HL-60/S4 (cell line): ENCODE results near the gene TCEA3.

Experiments used
- in situ Hi-C: fragments of 300-500 bp; cut with MboI; formaldehyde crosslinking; loops from 2 replicates; pipeline ENCODE4 v1.14.3; 2022; ENCODE audit warnings: low sequenced_read_pairs

TCEA3 gene

DNA sequence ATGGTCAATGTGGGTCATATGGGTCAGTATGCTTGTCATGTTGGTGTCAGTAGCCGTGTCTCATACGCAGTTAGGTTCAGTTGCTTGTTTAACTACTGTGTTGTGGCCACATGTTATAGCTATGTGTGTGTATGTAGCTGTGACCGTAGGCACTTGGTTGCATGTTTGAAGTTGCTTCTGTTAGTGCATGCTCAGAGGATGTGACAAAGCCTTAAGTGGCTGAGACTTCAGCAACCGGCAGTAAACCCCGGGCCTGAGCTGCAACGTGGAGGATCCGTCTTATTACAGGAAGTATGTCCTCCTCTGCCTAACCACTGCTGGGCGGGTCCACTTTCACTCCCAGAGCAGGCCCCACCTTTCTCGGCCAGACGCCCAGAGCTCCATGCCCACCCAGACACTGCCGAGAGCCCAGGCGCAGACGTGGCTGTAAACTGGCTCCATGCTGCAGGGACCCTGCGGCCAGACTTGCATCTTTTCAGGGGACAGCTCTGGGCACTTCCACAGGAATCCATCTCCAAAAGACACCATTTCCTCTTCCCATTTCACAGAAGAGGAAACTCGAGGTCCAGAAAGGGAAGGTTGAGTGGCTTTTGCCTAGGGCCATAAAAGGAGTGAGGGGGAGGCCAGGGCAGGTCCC is 2.2 kb downstream of the TCEA3 start:
- in situ Hi-C loops: no loop called here

- in situ Hi-C loops: no loop called here
These were observed 2.8 kb downstream of the TCEA3 start for GRCh38 chr1:23421753-23422240.

GRCh38 chr1:23421343-23421742 is 3.2 kb downstream of the TCEA3 start:
- in situ Hi-C loops: no loop called here

DNA sequence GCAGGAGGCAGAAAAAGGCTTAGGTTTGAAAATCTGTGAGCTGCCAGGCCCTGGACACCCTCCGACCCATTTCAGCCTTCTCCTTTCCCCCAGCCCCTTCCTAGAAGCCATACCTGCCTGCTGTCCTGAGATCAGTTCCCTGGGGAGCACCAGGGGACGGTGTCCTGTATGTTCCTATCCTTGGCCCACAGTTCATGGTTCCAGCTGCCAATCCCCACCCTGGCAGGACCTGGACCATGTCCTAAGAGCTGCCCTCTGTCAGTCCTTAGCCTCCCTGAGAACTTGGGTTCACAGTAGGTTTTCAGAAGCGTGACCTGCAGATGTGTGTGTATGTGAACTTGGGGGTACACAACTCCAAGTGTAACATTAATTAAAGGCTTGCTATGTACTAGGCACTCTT is 3.8 kb downstream of the TCEA3 start:
- in situ Hi-C loops: no loop called here

- in situ Hi-C loops: no loop called here
These were observed 5.4 kb downstream of the TCEA3 start for GRCh38 chr1:23419180-23419579.

DNA sequence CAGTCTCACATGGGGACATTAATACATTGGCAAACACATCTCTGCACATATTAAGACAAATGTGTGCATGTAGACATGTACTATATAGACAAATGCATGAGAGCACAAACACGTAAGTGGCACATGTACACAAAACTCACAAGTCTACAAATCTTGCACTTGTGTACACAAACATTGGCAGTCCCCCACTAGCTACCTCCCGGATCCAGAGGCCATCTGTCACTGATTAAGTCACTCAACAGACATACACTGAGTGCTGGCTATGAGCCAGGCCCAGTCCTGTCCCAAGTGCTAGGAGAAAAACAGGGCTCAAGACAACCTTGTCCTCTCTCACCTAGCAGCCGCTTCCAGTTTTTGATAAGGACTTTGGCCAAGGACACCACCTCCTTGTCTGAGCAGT is 7.0 kb downstream of the TCEA3 start:
- in situ Hi-C loops: no loop called here

DNA sequence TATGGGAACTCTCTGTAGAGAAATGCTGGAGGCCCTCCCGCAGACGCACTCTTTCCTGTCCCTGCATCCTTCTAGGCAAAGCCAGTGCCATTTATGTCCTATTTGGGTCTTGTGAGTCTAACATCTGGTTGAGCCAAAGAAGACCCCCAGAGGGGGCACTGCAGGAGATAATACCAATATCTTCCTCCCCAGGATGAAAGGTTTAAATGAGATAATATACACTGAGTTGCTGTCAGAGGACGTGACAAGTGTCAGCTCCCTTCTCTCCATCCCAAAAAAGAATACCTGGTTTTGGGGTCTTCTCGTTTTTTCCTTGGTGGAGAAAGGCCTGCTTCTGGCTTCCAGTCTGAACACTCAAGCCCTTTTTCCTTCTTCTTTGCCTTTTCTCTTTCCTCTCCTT is 7.6 kb downstream of the TCEA3 start:
- in situ Hi-C loops: no loop called here

- in situ Hi-C loops: no loop called here
These were observed 15.7 kb downstream of the TCEA3 start for GRCh38 chr1:23408797-23409290.

DNA sequence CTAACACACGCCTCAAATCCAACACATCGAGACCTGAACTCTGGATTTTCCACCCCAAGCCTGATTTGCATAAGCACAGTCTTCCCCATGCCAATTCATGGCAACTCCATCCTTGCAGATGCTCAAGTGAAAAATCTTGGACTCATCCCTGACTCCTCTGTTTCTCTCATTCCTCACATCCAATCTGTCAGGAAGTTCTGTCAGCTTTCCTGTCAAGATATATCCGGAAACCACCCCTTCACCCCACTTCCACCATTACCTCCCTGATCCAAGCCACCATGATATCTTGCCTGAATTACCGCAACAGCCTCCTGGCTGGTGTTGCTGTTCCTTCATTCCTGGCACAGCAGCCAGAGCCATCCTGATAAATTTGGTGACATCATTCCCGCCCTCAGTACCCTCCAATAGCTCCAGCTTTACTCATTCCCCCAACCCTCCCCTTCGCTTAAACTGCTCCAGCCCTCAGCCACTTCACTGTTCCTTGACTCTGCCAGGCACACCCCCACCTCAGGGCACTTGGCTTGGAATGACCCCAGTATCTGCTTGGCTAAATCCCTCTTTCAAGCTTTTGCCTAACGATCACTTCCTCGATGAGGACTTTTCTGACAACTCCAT is 17.4 kb downstream of the TCEA3 start:
- in situ Hi-C loops: no loop called here

- in situ Hi-C loops: no loop called here
These were observed 18.6 kb downstream of the TCEA3 start for GRCh38 chr1:23405946-23406345.

GRCh38 chr1:23403735-23404486 is 20.6 kb downstream of the TCEA3 start:
- in situ Hi-C loops: no loop called here

GRCh38 chr1:23403355-23403734 is 21.2 kb downstream of the TCEA3 start:
- in situ Hi-C loops: no loop called here

DNA sequence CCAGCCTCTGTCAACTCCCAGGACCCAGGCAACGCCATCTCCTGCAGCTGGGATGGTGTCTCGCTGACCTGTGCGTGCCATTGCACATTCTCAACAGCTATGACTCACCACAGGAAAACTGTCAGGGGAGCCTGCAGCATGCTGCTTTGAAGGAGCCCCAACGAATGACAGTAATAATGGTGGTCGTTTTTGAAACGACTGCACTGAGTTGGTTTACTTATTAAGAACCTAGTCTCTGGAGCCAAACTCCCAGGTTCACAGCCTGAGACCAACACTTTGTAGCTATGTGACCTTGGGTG is 21.6 kb downstream of the TCEA3 start:
- in situ Hi-C loops: no loop called here

DNA sequence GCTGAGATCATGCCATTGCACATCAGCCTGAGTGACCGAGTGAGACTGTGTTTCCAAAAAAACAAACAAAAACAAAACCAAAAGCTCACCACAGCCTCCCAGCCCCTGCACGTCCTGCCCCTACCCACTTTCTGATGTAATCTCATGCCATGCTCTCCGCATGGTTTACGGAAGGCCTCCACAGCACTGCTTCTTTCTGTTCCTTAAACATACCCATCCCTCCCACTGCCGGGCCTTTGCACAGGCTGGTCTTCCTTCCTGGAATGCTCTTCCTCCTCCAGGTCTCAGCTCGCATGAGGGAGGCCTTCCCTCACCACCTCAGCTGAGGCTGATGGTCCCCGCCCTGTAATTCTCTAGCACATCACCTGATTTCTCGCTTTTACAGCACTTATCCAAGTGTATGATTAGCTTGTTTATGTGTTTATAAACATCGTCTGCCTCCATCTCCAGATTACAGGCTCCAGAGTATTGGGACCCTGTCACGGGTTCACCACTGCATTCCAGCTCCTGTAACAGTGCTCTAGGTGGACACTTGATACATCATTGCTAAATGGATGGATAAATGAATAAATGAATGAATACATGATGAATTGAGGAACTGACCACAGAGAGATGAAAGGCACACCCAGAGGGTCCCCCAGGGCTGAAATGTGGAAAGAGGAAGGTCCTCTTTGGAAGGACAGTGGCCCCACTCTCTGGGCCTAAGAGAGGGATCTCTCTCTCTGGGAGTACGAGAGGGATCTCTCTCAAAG is 22.1 kb downstream of the TCEA3 start:
- in situ Hi-C loops: no loop called here

DNA sequence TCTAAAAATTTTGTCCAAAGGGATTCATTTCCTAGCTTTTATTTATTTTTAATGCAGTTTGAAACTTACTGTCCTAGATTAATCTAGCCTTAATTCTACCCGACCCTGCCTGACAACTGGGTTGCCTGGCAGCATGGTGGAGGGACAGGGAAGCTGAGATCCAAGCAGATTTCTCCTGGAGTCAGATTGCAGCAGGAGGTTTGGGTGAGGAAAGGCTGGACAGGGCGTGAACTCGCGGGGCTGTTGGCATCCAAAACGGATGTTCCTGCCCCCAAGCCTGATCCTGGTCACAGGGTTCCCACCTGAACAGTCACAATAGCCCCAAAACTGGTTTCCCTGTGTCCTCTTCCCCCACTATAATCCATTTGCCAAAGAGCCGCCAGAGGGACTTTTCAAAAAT is 23.2 kb downstream of the TCEA3 start:
- in situ Hi-C loops: no loop called here

- in situ Hi-C loops: no loop called here
These were observed 24.0 kb downstream of the TCEA3 start for GRCh38 chr1:23400324-23401114.

- in situ Hi-C loops: no loop called here
These were observed 25.3 kb downstream of the TCEA3 start for GRCh38 chr1:23399229-23399628.

DNA sequence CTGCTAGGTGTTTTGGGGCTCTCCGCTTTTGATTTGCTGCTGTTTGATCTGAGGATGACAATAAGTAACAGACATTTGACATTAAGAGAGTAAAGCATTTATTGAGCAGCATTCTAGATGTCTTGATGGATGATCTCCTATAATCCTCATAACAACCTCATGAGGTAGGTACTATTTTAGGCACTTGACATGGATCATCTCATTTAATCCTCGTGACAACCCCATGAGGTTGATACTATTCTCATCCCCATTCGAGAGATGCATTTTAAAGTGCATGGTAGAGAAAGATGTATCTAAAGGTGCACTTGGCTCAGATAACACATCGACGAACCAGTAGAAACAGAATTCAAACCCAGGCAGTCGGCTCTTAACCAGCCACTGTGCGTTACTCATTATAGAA is 26.6 kb downstream of the TCEA3 start:
- in situ Hi-C loops: no loop called here

DNA sequence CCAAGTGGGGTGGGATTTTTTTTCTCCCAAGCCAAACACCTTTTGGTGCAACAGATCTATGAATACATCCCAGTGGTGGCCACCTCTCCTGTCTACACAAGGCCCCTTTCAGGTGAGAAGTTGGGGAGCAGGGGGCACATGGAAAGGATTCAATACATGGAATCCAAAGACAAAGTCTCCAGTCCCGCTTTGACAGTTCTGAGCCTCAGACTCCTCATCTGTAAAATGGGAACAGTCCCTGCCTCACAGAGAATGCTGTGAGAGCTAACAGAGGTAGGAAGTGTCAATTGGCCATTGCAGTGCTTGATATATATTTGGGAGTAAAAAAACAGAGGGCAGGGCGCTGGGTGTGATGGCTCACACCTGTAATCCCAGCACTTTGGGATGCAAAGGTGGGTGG is 28.2 kb downstream of the TCEA3 start:
- in situ Hi-C loops: no loop called here

GRCh38 chr1:23395849-23396248 is 28.7 kb downstream of the TCEA3 start:
- in situ Hi-C loops: no loop called here
